Activated CD8-positive, alpha-beta memory T cell treated with anti-CD3 and anti-CD28 coated beads for 4 hours (primary cell): ENCODE data around the gene FUT6.
"Not testable (repeated sequence)": the region's sequence is repeated elsewhere in the genome, so short reads cannot be mapped to it uniquely, and the experiment has no call there.

ENCODE experiments used
- DNase-seq, 2 donors: peaks; one replicate each; pipeline ENCODE4 v3.0.0-alpha.2; 2020; ENCODE audit warnings: low read depth in 2 of 2

Gene FUT6

GRCh38 chr19:5857203-5858081, 17.9 kb upstream of the FUT6 start:
- no peak for DNase-seq

GRCh38 chr19:5855151-5855550, 15.6 kb upstream of the FUT6 start:
- DNase-seq: not testable (repeated sequence)

GRCh38 chr19:5854121-5854520, 14.6 kb upstream of the FUT6 start:
- DNase-seq: not testable (repeated sequence)

GRCh38 chr19:5851302-5851701, 11.8 kb upstream of the FUT6 start, which contains the start of gene FUT3:
Gene FUT3 (minus strand): TSS chr19:5851449.
- DNase-seq: no peak

- no peak for DNase-seq
These were observed 11.3 kb upstream of the FUT6 start for GRCh38 chr19:5850743-5851293.

GRCh38 chr19:5850189-5850588, 10.7 kb upstream of the FUT6 start:
- DNase-seq: no peak

- not testable (repeated sequence) for DNase-seq
These were observed 9.1 kb upstream of the FUT6 start for GRCh38 chr19:5848621-5849020.

GRCh38 chr19:5847846-5848245, 8.3 kb upstream of the FUT6 start:
- DNase-seq: not testable (repeated sequence)

- no peak for DNase-seq
These were observed 5.2 kb upstream of the FUT6 start for GRCh38 chr19:5844456-5845433.

GRCh38 chr19:5843295-5843927, 3.9 kb upstream of the FUT6 start:
- no peak for DNase-seq

- DNase-seq: not testable (repeated sequence)
These were observed 2.2 kb upstream of the FUT6 start for GRCh38 chr19:5841735-5842111.

- DNase-seq: no peak
These were observed 993 bp downstream of the FUT6 start for GRCh38 chr19:5838353-5839064.

GRCh38 chr19:5837761-5838352, 1.6 kb downstream of the FUT6 start:
- no peak for DNase-seq

- DNase-seq: no peak
These were observed 6.8 kb downstream of the FUT6 start for GRCh38 chr19:5832527-5833216.

GRCh38 chr19:5832061-5832460, 7.4 kb downstream of the FUT6 start:
- DNase-seq: no peak

- DNase-seq: no peak
These were observed 8.3 kb downstream of the FUT6 start for GRCh38 chr19:5831159-5831558.

- DNase-seq: no peak
These were observed 9.8 kb downstream of the FUT6 start for GRCh38 chr19:5829567-5830310.

- no peak for DNase-seq
These were observed 10.6 kb downstream of the FUT6 start for GRCh38 chr19:5828661-5829566.
